Renal cortex interstitium (tissue), 11 donors: ENCODE results near the gene SLC22A17. TPM values are rescaled to one million over a fixed set of nuclear protein-coding genes. Genes with fewer than 3 reads are reported as not detected.
A peak's percentile ranks its signal among the peaks of the same experiment; 100 is the strongest.

ENCODE experiments used
- DNase-seq, 11 donors: peaks; one replicate each; pipeline ENCODE4 v3.0.0-alpha.2; 2013; ENCODE audit warnings: low read depth in 9 of 11, low spot score in 4 of 11; ENCODE audit errors: extremely low read depth in 1 of 11
- polyA plus RNA-seq, 3 donors: library from polyadenylated mRNA; unstranded; fragments of 120-200 nt; gene quantifications; one replicate each; pipeline ENCODE4 v1.2.1, GENCODE V29; 2013; ENCODE audit not compliant: insufficient read length in 3 of 3

Gene SLC22A17
- polyA plus RNA-seq, 3 donors = 50.0 to 79.3 (median 58.6) TPM

- peak in 1 of 11 donors; percentile 14 for DNase-seq
Measured at GRCh38 chr14:23385642-23386265, 33.1 kb upstream of the SLC22A17 start.

- peak in 1 of 11 donors; percentile 3 for DNase-seq
Measured at GRCh38 chr14:23385244-23385641, 32.6 kb upstream of the SLC22A17 start.

GRCh38 chr14:23384364-23385080 lies 31.8 kb upstream of the SLC22A17 start:
- DNase-seq = no peak

GRCh38 chr14:23382731-23383440 lies 30.2 kb upstream of the SLC22A17 start:
- no peak for DNase-seq

- no peak for DNase-seq
Measured at GRCh38 chr14:23382276-23382675, 29.6 kb upstream of the SLC22A17 start.

- no peak for DNase-seq
Measured at GRCh38 chr14:23381871-23382270, 29.2 kb upstream of the SLC22A17 start.

- DNase-seq = no peak
Measured at GRCh38 chr14:23380976-23381375, 28.3 kb upstream of the SLC22A17 start.

- DNase-seq = no peak
Measured at GRCh38 chr14:23380197-23380914, 27.7 kb upstream of the SLC22A17 start.

GRCh38 chr14:23379366-23380196 lies 26.9 kb upstream of the SLC22A17 start:
- DNase-seq = peak in 2 of 11 donors; percentile 26

- DNase-seq = no peak
Measured at GRCh38 chr14:23378612-23379220, 26.0 kb upstream of the SLC22A17 start.

GRCh38 chr14:23377573-23378563 lies 25.2 kb upstream of the SLC22A17 start:
- DNase-seq = no peak

GRCh38 chr14:23377198-23377550 lies 24.5 kb upstream of the SLC22A17 start:
- DNase-seq = no peak

GRCh38 chr14:23376482-23377197 lies 24.0 kb upstream of the SLC22A17 start, which contains the start of gene CMTM5:
CMTM5 (plus strand) TSS chr14:23377046; CDS start chr14:23377252, 206 bp downstream.
- DNase-seq = peak in 1 of 11 donors; percentile 12

- no peak for DNase-seq
Measured at GRCh38 chr14:23375527-23376251, 23.0 kb upstream of the SLC22A17 start.

GRCh38 chr14:23373041-23373440 lies 20.4 kb upstream of the SLC22A17 start:
- no peak for DNase-seq

GRCh38 chr14:23372509-23372908 lies 19.8 kb upstream of the SLC22A17 start, which contains the start of gene IL25:
IL25 (plus strand) TSS chr14:23372809.
- DNase-seq = no peak
